IMR-90 (cell line): Measurements from ENCODE around the gene NPIPB6.

ENCODE experiments used
- CEBPB ChIP-seq: IDR thresholded peaks from 2 replicates; pipeline ENCODE4 v1.6.1; 2012; ENCODE audit warnings: low read depth, low read length, improper control_type of control experiment
- CHD1 ChIP-seq: IDR thresholded peaks from 2 replicates; pipeline ENCODE4 v1.6.1; 2012; ENCODE audit warnings: low read depth, low read length, improper control_type of control experiment
- MAFK ChIP-seq: IDR thresholded peaks from 2 replicates; pipeline ENCODE4 v1.6.1; 2012; ENCODE audit warnings: low read depth, low read length, improper control_type of control experiment
- RAD21 ChIP-seq: IDR thresholded peaks from 2 replicates; pipeline ENCODE4 v1.6.1; 2012; ENCODE audit warnings: low read length, improper control_type of control experiment
- RCOR1 ChIP-seq: IDR thresholded peaks from 2 replicates; pipeline ENCODE4 v1.6.1; 2012; ENCODE audit warnings: mild to moderate bottlenecking, low read length, improper control_type of control experiment; ENCODE audit not compliant: insufficient replicate concordance
- SMC3 ChIP-seq: fragments of 150-350 bp; IDR thresholded peaks from 2 replicates; pipeline ENCODE4 v1.6.1; 2016; ENCODE audit warnings: low read depth, mild to moderate bottlenecking, antibody characterized with exemption, low read length, moderate library complexity
- TF ChIP-seq, protein P1 (sequence below): conservative IDR thresholded peaks from 2 replicates; pipeline ENCODE4 v1.5.1; 2012; ENCODE audit warnings: mild to moderate bottlenecking, low read depth, low read length, improper control_type of control experiment

DNA sequence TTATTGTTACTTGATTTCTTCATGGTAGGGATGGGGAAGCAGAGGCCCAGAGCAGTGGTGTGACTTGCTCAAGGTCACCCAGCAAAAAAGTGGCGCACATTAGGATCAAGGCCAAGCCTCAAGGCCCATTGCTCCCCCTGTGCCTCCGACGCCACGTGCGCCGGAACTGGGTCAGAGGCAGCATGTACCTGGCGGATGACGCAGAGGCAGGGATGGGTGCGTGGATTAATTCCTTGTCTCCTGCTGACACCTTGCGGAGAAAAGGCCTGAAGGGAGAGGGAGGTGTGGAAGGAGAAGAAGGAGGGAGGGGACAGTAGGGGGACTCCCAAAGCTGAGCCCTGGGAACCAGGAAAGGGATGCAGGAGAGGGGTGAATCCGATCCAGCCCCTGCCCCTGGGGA lies 52.5 kb downstream of the NPIPB6 start:
- TF ChIP-seq, protein P1, sequence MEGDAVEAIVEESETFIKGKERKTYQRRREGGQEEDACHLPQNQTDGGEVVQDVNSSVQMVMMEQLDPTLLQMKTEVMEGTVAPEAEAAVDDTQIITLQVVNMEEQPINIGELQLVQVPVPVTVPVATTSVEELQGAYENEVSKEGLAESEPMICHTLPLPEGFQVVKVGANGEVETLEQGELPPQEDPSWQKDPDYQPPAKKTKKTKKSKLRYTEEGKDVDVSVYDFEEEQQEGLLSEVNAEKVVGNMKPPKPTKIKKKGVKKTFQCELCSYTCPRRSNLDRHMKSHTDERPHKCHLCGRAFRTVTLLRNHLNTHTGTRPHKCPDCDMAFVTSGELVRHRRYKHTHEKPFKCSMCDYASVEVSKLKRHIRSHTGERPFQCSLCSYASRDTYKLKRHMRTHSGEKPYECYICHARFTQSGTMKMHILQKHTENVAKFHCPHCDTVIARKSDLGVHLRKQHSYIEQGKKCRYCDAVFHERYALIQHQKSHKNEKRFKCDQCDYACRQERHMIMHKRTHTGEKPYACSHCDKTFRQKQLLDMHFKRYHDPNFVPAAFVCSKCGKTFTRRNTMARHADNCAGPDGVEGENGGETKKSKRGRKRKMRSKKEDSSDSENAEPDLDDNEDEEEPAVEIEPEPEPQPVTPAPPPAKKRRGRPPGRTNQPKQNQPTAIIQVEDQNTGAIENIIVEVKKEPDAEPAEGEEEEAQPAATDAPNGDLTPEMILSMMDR = no peak
- no peak for TF ChIP-seq RAD21
- no peak for TF ChIP-seq CHD1
- no peak for TF ChIP-seq SMC3
- TF ChIP-seq RCOR1 = no peak
- no peak for TF ChIP-seq CEBPB
- TF ChIP-seq MAFK = no peak
